HG03460 (cell line): Measurements from ENCODE around the gene VASH1.

Experiments
- ATAC-seq: cut with Tn5 transposase; IDR thresholded peaks from one replicate; pipeline ENCODE4 v1.9.1; 2021; ENCODE audit not compliant: unreplicated experiment

Gene VASH1

DNA sequence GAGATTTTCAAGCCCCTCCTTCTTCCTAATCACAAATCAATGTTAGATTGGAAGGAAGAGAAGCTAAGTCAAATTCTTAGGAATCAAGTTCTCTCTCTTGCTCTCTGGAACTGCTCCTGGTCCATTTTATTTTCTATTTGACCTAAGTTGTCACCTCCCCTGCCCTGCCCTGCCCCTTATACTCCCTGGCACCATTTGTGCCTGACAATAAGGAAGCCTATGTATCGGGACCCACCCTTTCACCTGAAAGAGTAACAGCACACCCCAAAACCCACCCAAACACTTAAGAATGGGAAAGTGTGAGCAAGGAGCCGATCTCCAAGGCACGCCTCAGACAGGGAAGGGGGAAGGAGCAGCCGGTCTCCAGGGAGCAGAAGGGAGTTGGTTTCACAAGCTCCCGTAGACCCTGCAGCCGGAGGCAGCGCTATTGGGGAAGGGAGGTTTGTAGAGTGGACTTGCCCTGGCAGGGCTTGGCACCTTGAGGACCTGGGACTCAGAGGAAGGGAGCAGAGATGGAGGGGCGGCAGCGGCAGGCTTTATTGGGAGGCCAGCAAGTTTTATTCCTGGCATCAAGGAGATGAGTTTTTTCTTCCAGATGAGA lies 66.5 kb downstream of the VASH1 start:
- ATAC-seq: no peak

DNA sequence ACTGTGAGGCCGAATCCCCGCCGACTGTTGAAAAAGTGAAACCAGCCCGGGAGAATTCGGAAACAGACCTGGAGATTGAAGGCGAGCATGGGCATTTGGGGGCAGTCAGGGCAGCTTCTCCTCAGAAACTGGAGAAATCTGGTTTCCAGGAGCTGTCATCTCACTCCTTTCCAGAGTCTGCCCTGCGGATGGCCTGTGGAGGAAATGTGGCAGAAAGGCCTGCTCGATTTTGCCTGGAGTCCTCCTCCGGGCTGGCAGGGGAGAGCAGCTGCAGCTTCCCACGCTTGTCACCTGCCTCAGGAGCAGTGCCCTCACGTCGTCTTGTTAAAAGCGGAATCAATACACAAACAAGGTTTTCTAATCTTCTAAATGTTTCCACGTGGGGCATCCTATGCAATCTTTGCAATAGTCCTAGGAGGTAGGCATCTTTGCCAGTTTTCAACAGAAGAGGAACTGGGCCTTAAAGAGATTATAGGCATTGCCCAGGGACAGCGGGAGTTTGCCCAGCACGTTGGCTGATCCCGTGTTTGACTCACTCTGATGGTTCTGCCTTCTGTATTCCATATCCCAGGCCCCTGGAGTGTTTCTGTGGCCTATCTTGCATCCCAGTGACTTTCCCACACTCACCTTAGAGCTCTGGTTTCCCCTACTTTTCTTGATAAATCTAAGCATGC lies 67.2 kb downstream of the VASH1 start:
- ATAC-seq: no peak

DNA sequence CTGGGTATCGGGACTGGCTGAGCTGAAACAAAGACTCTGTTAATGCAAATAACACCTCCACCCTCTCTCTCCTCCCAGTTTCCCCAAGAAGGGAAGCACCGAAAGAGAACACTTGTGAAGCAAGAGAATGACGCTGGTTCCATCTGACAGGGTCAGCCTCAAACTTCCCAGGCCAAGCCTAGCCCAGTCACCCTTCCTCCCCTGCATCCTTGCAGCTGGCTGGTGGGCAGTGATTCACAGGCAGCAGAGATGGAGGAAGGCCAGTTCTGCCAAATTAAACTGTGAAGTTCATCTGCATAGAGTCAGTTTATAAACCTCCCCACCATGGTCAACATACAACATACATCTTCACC lies 67.7 kb downstream of the VASH1 start:
- ATAC-seq: no peak

DNA sequence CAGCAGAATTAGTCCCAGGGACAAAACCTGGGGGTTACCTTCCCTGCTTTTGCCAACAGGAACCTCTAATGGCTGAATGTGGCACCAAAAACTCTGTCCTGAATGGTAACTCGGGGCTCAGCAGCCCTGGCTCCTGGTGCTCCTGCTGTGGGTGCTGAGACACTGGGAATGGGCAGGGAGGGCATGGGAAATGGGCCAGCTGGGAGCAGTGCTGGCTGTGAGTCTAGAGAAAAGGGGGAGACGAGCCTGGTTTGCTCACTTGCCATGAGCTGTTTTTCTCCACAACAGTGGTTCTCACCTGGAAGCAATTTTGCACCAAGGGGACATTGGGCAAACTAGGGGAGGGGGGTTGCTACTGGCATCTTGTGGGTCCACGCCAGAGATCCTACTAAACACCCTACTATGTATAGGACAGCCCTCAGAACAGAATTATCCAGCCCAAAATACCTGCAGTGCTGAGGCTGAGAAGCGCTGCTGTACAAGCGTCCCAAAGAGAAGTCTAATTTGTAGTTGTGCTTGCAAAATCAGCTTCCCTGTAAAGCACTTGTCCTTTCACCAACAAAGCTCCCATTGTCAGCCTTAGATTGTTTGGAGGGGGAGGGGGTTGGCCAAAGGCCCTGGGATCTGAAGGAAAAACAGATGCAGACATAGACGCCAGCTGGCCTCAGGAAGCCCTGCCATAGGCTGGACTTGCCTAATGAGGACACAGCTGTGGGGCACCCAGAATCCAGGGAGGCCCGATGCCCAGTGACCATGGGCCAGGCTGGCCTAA lies 68.6 kb downstream of the VASH1 start:
- no peak for ATAC-seq

DNA sequence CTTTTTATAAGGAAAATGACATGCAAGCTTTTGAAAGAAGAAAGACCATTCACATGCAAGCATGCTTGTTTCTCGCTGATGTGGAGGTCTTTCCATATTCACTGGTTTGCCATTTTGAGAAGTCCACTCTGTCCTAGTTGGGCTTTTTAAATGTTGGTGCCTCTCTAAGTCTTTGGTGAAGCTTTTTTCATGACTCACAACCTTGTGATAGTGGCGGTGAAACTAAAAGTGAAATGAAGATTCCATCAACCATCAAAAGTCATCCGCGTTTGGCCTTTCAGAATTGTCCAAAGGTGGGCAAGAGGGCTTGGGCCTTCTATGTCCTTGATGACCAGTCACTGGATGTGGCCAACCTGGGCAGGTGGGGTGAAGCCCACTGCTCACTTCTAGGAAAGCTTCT lies 69.3 kb downstream of the VASH1 start:
- ATAC-seq: no peak

DNA sequence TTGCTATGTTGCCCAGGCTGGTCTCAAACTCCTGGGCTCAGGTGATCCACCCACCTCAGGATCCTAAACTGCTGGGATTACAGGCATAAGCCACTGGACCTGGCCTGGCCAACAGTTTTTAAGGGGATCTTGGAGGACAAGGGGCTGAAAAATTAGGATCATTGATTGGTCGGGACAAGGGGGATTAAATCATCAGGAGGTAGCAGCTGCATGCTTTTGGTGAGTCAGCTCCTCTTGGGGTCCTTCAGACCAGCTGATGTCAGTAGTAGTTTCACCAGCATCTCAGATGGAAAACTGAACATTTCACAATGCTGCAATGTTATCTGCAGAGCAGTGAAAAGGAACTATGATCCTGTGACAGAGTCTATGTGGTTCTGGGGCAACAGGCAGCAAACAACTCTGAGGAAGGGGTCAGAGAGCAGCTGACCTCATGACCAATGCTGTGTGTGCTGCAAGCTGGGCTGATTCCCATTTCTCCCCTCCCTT lies 71.3 kb downstream of the VASH1 start:
- no peak for ATAC-seq
